ENCODE data around the gene RAF1. TPM values are rescaled to one million over a fixed set of nuclear protein-coding genes. Genes with fewer than 3 reads are reported as not detected.

The RAF1 gene
- total and polyA plus RNA-seq, 2 experiments from 2014 or later = 39.5 to 123 TPM

- TF ChIP-seq, protein P1, sequence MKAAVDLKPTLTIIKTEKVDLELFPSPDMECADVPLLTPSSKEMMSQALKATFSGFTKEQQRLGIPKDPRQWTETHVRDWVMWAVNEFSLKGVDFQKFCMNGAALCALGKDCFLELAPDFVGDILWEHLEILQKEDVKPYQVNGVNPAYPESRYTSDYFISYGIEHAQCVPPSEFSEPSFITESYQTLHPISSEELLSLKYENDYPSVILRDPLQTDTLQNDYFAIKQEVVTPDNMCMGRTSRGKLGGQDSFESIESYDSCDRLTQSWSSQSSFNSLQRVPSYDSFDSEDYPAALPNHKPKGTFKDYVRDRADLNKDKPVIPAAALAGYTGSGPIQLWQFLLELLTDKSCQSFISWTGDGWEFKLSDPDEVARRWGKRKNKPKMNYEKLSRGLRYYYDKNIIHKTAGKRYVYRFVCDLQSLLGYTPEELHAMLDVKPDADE (IDR thresholded peaks at IDR 0.05) = no peak
- TF ChIP-seq EZH2 (IDR thresholded peaks at IDR 0.05; ENCODE audit: low read depth, unreplicated experiment) (no peak), NANOG (IDR thresholded peaks at IDR 0.05; ENCODE audit: borderline replicate concordance) (no peak), EZH2phosphoT487 (IDR thresholded peaks at IDR 0.05; ENCODE audit: unreplicated experiment) (no peak), ZNF331 (CRISPR knock-in tag; IDR thresholded peaks at IDR 0.05; ENCODE audit: low read depth) (no peak)
Observed at GRCh38 chr3:12591456-12591855, 72.5 kb downstream of the RAF1 start (continued).

- Histone ChIP-seq H3K9me2 (ENCODE audit: insufficient read depth) (no peaks in the 10 kb centered on the region), H3K79me2 (replicated peaks; ENCODE audit: insufficient read depth) (no peaks in the 10 kb centered on the region; the same call in 1 of the 2 replicates), H3F3A (replicated peaks; ENCODE audit: low read depth) (peaks cover under 1% of the 10 kb centered on the region; the same call in 1 of the 2 replicates), H3K4me3 (no peak overlapping the region), H3K4me2 (no peak overlapping the region), H3K27me3 (ENCODE audit: insufficient read depth) (no peaks in the 10 kb centered on the region), H3K4me1 (ENCODE audit: insufficient read depth) (no peaks in the 10 kb centered on the region), H4K20me1 (replicated peaks; ENCODE audit: insufficient read depth) (peaks cover 13% of the 10 kb centered on the region; the same call in 1 of the 2 replicates), H2AFZ (no peak overlapping the region), H3K27ac (ENCODE audit: low read depth) (no peak overlapping the region), H3K36me3 (ENCODE audit: insufficient read depth) (peaks cover 24% of the 10 kb centered on the region)
- peaks cover 10% of the 10 kb centered on the region for H3K27me3 Mint-ChIP-seq (ENCODE audit: insufficient read depth, low read depth, poor library complexity)
- no peak overlapping the region for H3K27ac Mint-ChIP-seq
- H3K4me1 Mint-ChIP-seq = no peaks in the 10 kb centered on the region; the same call in 2 of the 3 replicates
- H3K36me3 Mint-ChIP-seq (ENCODE audit: low read depth) = peaks cover 64% of the 10 kb centered on the region
- no peak for TF ChIP-seq ZNF114 (CRISPR knock-in tag; IDR thresholded peaks at IDR 0.05)
- no peak for DNase-seq (ENCODE audit: low spot score)
- no peak for ATAC-seq
- no peak overlapping the region for H3K4me3 Mint-ChIP-seq
- peaks cover 3% of the 10 kb centered on the region; the same call in 1 of the 3 replicates for H3K9me3 Mint-ChIP-seq
Observed at GRCh38 chr3:12590096-12590495, 73.8 kb downstream of the RAF1 start.

DNA sequence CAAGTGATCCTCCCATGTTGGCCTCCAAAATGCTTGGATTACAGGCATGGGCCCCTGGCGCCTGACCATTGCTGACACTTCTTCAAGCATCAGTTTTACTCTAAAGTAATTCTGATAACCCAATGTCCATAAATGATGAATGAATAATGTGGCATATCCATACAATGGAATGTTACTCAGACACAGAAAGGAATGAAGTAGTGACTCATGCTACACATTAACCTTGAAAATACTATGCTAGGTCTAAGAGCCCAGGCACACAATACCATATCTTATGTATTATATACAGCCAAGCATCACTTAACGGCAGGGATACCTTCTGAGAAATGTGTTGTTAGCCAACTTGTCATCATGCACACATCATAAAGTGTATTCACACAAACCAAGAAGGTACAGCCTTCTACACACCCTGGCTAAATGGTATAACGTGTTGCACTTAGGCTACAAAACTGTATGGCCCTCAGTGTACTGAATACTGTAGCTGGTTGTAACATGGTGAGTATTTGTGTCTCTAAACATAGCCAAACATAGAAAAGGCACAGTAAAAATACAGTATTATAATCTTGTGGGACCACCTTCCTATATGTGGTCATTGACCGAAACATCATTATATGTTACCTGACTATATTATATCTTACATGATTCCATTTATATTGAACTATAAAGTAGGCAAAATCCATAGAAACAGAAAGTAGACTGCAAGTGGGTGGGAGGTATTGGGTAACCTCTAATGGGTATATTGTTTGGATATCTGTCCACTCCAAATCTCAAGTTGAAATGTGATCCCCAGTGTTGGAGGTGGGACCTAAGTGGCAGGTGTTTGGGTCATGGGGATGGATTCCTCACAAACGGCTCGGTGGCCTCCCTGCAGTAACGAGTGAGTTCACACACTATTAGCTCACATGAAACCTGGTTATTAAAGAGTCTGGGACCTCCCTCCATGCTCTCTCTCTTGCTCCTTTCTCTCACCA, 75.6 kb downstream of the RAF1 start:
- Mint-ChIP-seq H3K36me3 (ENCODE audit: low read depth) (peaks cover 68% of the 10 kb centered on the region), H3K4me3 (no peak overlapping the region), H3K27ac (no peak overlapping the region)
- TF ChIP-seq STAT1 (IDR thresholded peaks at IDR 0.05; ENCODE audit: unreplicated experiment) = no peak
- TF ChIP-seq ZNF114 (CRISPR knock-in tag; IDR thresholded peaks at IDR 0.05) = no peak
- TF ChIP-seq CREB1 (CRISPR knock-in tag; IDR thresholded peaks at IDR 0.05; ENCODE audit: low read depth) = no peak
- no peak for TF ChIP-seq NANOG (IDR thresholded peaks at IDR 0.05; ENCODE audit: borderline replicate concordance)
- no peak for TF ChIP-seq REST (IDR thresholded peaks at IDR 0.05; ENCODE audit: unreplicated experiment)
- no peak for TF ChIP-seq ZNF331 (CRISPR knock-in tag; IDR thresholded peaks at IDR 0.05; ENCODE audit: low read depth)

More for the DNA sequence above, 75.6 kb downstream of the RAF1 start:
- no peak overlapping the region for H3K4me3 ChIP-seq
- ATAC-seq (no peak), DNase-seq (ENCODE audit: low spot score) (no peak)
- no peak overlapping the region for H3K27ac ChIP-seq (ENCODE audit: low read depth)
- H3K36me3 ChIP-seq (ENCODE audit: insufficient read depth) = peaks cover 27% of the 10 kb centered on the region; the same call in 1 of the 2 replicates
- H3K9me2 ChIP-seq (ENCODE audit: insufficient read depth) = no peaks in the 10 kb centered on the region
- H4K20me1 ChIP-seq (replicated peaks; ENCODE audit: insufficient read depth) = peaks cover 15% of the 10 kb centered on the region
- peaks cover 6% of the 10 kb centered on the region; the same call in 1 of the 2 replicates for H3F3A ChIP-seq (replicated peaks; ENCODE audit: low read depth)
- H3K4me1 ChIP-seq (ENCODE audit: insufficient read depth) = no peaks in the 10 kb centered on the region
- Mint-ChIP-seq H3K9me3 (no peaks in the 10 kb centered on the region), H3K4me1 (peaks cover 3% of the 10 kb centered on the region; the same call in 1 of the 3 replicates), H3K27me3 (ENCODE audit: insufficient read depth, low read depth, poor library complexity) (peaks cover 15% of the 10 kb centered on the region)
- no peak overlapping the region for H3K4me2 ChIP-seq
- H2AFZ ChIP-seq = no peak overlapping the region
- H3K79me2 ChIP-seq (replicated peaks; ENCODE audit: insufficient read depth) = no peaks in the 10 kb centered on the region
- H3K27me3 ChIP-seq (ENCODE audit: insufficient read depth) = no peaks in the 10 kb centered on the region
